Measurements from ENCODE around the gene HNRNPU. TPM values are rescaled to one million over a fixed set of nuclear protein-coding genes. Genes with fewer than 3 reads are reported as not detected.

The HNRNPU gene
- total RNA-seq, 3 donors from 2014 or later = 381 to 500 (median 416) TPM

DNA sequence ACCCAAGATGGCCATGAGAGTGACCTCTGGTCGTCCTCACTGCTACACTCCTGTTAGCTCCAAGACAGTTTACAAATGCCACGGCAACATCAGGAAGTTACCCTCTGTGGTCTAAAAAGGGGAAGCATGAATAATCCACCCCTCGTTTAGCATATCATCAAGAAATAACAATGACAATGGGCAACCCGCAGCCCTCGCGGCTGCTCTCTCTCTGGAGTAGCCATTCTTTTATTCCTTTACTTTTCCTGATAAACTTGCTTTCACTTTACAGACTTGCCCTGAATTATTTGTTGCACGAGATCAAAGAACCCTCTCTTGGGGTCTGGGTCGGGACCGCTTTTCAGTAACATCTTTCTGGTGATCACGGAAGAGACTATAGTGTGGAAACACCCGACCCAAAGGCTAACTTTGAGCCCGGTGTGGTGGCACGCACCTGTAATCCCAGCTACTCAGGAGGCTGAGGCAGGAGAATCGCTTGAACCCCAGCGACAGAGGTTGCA, 48.7 kb downstream of the HNRNPU start:
- DNase-seq (ENCODE audit: low spot score in 2 of 2) = no peak
- intact Hi-C loops (cut with DNase I; ENCODE audit: low total_unique reads) = no loop called here
- H3K4me3 ChIP-seq = peak overlapping the region in 1 of 3 donors; percentile 23

DNA sequence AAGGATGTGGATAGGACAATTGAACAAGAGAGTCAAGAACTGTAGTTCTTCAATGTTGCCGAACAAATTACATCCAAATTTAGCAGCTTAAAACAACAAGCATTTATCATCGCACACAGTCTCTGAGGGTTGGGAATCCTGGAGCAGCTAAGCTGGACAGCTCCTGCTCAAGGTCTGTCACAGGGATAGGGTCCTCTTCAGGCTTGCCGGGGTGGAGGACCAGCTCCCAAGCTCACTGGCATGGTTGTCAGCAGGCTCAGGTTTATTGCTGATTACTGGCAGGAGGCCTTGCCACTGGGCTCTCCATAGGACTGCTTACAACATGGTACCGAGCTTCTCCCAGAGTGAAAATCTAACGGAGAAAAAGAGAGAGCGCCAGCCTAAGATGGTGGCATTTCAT, 51.0 kb downstream of the HNRNPU start:
- Histone ChIP-seq H3K27me3 (no peaks in the 10 kb centered on the region), H3K27ac (no peak overlapping the region), H3K9me3 (no peaks in the 10 kb centered on the region), H3K4me3 (no peak overlapping the region), H3K36me3 (no peaks in the 10 kb centered on the region), H3K4me1 (no peaks in the 10 kb centered on the region)
- TF ChIP-seq POLR2A (IDR thresholded peaks at IDR 0.05) = no peak
- TF ChIP-seq, protein P1, sequence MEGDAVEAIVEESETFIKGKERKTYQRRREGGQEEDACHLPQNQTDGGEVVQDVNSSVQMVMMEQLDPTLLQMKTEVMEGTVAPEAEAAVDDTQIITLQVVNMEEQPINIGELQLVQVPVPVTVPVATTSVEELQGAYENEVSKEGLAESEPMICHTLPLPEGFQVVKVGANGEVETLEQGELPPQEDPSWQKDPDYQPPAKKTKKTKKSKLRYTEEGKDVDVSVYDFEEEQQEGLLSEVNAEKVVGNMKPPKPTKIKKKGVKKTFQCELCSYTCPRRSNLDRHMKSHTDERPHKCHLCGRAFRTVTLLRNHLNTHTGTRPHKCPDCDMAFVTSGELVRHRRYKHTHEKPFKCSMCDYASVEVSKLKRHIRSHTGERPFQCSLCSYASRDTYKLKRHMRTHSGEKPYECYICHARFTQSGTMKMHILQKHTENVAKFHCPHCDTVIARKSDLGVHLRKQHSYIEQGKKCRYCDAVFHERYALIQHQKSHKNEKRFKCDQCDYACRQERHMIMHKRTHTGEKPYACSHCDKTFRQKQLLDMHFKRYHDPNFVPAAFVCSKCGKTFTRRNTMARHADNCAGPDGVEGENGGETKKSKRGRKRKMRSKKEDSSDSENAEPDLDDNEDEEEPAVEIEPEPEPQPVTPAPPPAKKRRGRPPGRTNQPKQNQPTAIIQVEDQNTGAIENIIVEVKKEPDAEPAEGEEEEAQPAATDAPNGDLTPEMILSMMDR (IDR thresholded peaks at IDR 0.05) = no peak
- no peak for TF ChIP-seq POLR2AphosphoS5 (IDR thresholded peaks at IDR 0.05)
- no peak for DNase-seq (ENCODE audit: low spot score in 2 of 2)
- intact Hi-C loops (cut with DNase I; ENCODE audit: low total_unique reads) = no loop called here

More for the DNA sequence above, 48.7 kb downstream of the HNRNPU start:
- no peaks in the 10 kb centered on the region for H3K27me3 ChIP-seq
- no peak overlapping the region for H3K27ac ChIP-seq
- TF ChIP-seq POLR2A (IDR thresholded peaks at IDR 0.05) (no peak), POLR2AphosphoS5 (IDR thresholded peaks at IDR 0.05) (no peak)
- TF ChIP-seq, protein P1 (IDR thresholded peaks at IDR 0.05) = no peak
- H3K36me3 ChIP-seq = no peaks in the 10 kb centered on the region
- H3K9me3 ChIP-seq = no peaks in the 10 kb centered on the region
- H3K4me1 ChIP-seq = no peaks in the 10 kb centered on the region

DNA sequence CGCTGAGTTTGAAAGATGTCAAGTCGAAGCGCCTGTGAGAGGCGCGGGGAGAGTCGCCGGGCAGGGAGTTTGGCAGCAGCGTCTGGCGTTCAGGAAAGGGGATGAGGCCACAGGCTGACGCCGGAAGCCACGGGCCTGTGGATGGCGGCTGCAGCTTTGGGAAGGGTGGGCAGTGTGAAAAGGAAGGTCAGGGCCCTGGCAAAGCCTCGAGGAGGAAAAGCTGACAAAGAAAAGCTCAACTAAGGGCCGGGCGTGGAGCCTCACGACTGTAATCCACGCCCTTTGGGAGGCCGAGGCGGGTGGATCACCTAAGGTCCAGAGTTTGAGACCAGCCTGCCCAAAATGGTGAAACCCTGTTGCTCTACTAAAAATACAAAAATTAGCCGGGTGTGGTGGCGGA, 54.1 kb downstream of the HNRNPU start:
- Histone ChIP-seq H3K27me3 (no peaks in the 10 kb centered on the region), H3K36me3 (no peaks in the 10 kb centered on the region), H3K4me1 (no peaks in the 10 kb centered on the region), H3K27ac (no peak overlapping the region), H3K4me3 (no peak overlapping the region), H3K9me3 (no peaks in the 10 kb centered on the region)
- intact Hi-C loops (cut with DNase I; ENCODE audit: low total_unique reads) = no loop called here
- no peak for TF ChIP-seq POLR2AphosphoS5 (IDR thresholded peaks at IDR 0.05)
- TF ChIP-seq, protein P1 (IDR thresholded peaks at IDR 0.05) = no peak
- no peak for DNase-seq (ENCODE audit: low spot score in 2 of 2)

DNA sequence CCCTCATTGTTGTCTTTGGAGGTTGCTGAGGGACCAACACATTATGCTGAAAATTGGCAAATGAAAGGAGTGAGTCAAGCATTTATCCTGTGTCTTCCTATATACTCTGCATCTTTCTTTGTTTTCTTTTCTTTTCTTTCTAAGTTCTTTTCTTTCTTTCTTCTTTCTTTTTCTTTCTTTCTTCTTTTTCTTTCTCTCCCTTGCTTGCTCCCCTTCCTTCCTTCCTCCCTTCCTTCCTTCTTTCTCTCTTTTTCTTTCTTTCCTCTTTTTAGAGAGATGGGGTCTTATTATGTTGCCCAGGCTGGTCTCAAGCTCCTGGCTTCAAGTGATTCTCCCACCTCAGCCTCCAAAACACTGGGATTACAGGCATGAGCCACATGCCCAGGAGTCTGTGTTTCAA, 57.2 kb downstream of the HNRNPU start:
- Histone ChIP-seq H3K4me3 (no peak overlapping the region), H3K9me3 (no peaks in the 10 kb centered on the region), H3K4me1 (no peaks in the 10 kb centered on the region), H3K27ac (no peak overlapping the region), H3K27me3 (no peaks in the 10 kb centered on the region), H3K36me3 (no peaks in the 10 kb centered on the region)
- intact Hi-C loops (cut with DNase I; ENCODE audit: low total_unique reads) = no loop called here
- TF ChIP-seq POLR2A (IDR thresholded peaks at IDR 0.05) (no peak), POLR2AphosphoS5 (IDR thresholded peaks at IDR 0.05) (no peak)
- TF ChIP-seq, protein P1 (IDR thresholded peaks at IDR 0.05) = no peak
- no peak for DNase-seq (ENCODE audit: low spot score in 2 of 2)

DNA sequence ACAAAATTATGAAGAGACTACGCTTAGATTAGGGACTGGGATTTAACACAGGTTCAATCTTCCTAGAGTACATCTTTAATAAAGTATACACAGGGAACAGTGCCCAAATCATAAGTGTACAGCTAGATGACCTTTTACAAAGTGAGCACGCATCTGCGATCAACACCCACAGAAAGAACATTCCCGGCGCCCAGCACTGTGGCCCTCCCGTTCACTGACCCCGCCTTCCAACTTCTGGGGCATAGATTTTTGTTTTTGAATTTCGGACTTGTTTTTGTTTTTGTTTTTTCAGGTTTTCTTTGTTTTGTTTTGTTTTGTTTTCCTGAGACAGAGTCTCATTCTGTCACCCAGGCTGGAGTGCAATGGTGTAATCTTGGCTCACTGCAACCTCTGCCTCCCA, 59.5 kb downstream of the HNRNPU start:
- Histone ChIP-seq H3K4me3 (no peak overlapping the region), H3K27ac (no peak overlapping the region), H3K9me3 (no peaks in the 10 kb centered on the region), H3K27me3 (no peaks in the 10 kb centered on the region), H3K36me3 (no peaks in the 10 kb centered on the region), H3K4me1 (no peaks in the 10 kb centered on the region)
- TF ChIP-seq, protein P1 (IDR thresholded peaks at IDR 0.05) = no peak
- no peak for TF ChIP-seq POLR2AphosphoS5 (IDR thresholded peaks at IDR 0.05)
- TF ChIP-seq POLR2A (IDR thresholded peaks at IDR 0.05) = no peak
- peak in 1 of 2 donors; percentile 12 for DNase-seq (ENCODE audit: low spot score in 2 of 2)
- intact Hi-C loops (cut with DNase I; ENCODE audit: low total_unique reads) = no loop called here

Measured in breast epithelium (tissue), 4 donors.